Chondrocyte (in vitro differentiated cells): ENCODE data around the gene USP40. TPM values are rescaled to one million over a fixed set of nuclear protein-coding genes. Genes with fewer than 3 reads are reported as not detected.

Experiments
- DNase-seq: peaks from one replicate; pipeline ENCODE4 v3.0.0; 2021; ENCODE audit warnings: mixed read lengths, low spot score
- H3K27ac Mint-ChIP-seq: one replicate; pipeline ENCODE4 v1.8.0; 2021; ENCODE audit warnings: mild to moderate bottlenecking, moderate library complexity, mixed read lengths; ENCODE audit not compliant: unreplicated experiment
- H3K27me3 Mint-ChIP-seq: 2 replicates; pipeline ENCODE4 v1.8.0; 2021; ENCODE audit warnings: low read depth, mixed read lengths
- H3K36me3 Mint-ChIP-seq: 2 replicates; pipeline ENCODE4 v1.8.0; 2021; ENCODE audit warnings: low read depth, mixed read lengths
- H3K4me1 Mint-ChIP-seq: 2 replicates; pipeline ENCODE4 v1.8.0; 2021; ENCODE audit warnings: low read depth, mild to moderate bottlenecking, mixed read lengths
- H3K4me3 Mint-ChIP-seq: one replicate; pipeline ENCODE4 v1.8.0; 2021; ENCODE audit warnings: mild to moderate bottlenecking, moderate library complexity, mixed read lengths; ENCODE audit not compliant: unreplicated experiment
- H3K9me3 Mint-ChIP-seq: 2 replicates; pipeline ENCODE4 v1.8.0; 2021; ENCODE audit warnings: low read depth, mixed read lengths
- total RNA-seq: library from RNA; stranded (reverse); gene quantifications from 3 replicates; pipeline ENCODE4 v1.2.1, GENCODE V29; 2021
- TF ChIP-seq, protein P1 (sequence below): fragments of 200-600 bp; sonication (generic); IDR thresholded peaks from 2 replicates; pipeline ENCODE4 v1.5.0; 2021; ENCODE audit warnings: antibody characterized with exemption, mild to moderate bottlenecking, moderate library complexity

USP40 gene
- total RNA-seq, 1 donor from 2014 or later = 29.4 TPM

DNA sequence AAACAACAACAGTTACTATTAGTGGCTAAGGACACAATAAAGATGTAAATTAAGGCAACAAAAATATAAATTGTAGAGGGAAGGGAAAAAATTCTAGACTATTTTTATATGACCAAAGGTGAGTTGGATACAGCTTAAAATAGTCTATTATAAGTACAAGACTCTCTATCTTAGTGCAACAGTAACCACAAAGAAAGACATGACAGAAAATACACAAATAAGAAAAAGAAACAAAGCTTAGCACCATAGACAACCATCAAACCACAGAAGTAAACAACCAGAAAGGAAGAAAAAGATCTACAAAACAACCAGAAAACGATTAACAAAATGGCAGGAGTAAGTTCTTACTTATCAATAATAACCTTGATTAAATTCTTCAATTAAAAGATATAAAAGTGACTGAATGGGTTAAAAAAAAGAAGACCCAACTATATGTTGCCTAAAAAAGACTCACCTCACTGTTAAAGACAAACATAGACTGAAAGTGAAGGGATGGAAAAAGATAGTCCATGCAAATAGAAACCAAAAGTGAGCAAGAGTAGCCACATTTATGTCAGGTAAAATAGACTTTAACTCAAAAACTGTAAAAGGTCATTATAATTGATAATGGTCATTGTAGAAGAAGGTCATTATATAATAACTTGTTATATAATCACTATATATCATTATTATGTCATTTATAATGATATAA lies 62.5 kb downstream of the USP40 start:
- Mint-ChIP-seq H3K27ac (peak overlapping the region; percentile 63), H3K36me3 (peaks cover 39% of the 10 kb centered on the region), H3K4me1 (peaks cover 36% of the 10 kb centered on the region), H3K9me3 (peaks cover 54% of the 10 kb centered on the region), H3K27me3 (no peaks in the 10 kb centered on the region), H3K4me3 (no peak overlapping the region)
- TF ChIP-seq, protein P1, sequence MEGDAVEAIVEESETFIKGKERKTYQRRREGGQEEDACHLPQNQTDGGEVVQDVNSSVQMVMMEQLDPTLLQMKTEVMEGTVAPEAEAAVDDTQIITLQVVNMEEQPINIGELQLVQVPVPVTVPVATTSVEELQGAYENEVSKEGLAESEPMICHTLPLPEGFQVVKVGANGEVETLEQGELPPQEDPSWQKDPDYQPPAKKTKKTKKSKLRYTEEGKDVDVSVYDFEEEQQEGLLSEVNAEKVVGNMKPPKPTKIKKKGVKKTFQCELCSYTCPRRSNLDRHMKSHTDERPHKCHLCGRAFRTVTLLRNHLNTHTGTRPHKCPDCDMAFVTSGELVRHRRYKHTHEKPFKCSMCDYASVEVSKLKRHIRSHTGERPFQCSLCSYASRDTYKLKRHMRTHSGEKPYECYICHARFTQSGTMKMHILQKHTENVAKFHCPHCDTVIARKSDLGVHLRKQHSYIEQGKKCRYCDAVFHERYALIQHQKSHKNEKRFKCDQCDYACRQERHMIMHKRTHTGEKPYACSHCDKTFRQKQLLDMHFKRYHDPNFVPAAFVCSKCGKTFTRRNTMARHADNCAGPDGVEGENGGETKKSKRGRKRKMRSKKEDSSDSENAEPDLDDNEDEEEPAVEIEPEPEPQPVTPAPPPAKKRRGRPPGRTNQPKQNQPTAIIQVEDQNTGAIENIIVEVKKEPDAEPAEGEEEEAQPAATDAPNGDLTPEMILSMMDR = no peak
- no peak for DNase-seq

DNA sequence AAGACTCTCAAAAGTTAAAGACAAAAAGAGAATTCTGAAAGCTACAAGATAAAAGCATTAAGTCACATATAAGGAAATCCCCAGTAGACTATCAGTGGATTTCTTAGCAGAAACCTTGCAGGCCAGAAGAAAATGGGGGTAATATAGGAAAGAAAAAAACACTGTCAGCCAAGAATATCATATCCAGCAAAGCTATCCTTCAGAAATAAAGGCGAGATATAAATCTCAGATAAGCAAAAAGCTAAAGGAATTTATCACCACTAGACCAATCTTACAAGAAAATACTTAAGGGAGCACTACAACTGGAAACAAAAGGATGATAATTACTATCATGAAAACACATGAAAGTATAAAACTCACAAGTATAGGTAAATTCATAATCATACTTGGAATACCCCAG lies 63.1 kb downstream of the USP40 start:
- H3K4me1 Mint-ChIP-seq = peaks cover 36% of the 10 kb centered on the region
- H3K27ac Mint-ChIP-seq = no peak overlapping the region
- peaks cover 54% of the 10 kb centered on the region for H3K9me3 Mint-ChIP-seq
- peaks cover 40% of the 10 kb centered on the region for H3K36me3 Mint-ChIP-seq
- H3K27me3 Mint-ChIP-seq = no peaks in the 10 kb centered on the region
- no peak overlapping the region for H3K4me3 Mint-ChIP-seq
- DNase-seq = no peak
- TF ChIP-seq, protein P1 = no peak

DNA sequence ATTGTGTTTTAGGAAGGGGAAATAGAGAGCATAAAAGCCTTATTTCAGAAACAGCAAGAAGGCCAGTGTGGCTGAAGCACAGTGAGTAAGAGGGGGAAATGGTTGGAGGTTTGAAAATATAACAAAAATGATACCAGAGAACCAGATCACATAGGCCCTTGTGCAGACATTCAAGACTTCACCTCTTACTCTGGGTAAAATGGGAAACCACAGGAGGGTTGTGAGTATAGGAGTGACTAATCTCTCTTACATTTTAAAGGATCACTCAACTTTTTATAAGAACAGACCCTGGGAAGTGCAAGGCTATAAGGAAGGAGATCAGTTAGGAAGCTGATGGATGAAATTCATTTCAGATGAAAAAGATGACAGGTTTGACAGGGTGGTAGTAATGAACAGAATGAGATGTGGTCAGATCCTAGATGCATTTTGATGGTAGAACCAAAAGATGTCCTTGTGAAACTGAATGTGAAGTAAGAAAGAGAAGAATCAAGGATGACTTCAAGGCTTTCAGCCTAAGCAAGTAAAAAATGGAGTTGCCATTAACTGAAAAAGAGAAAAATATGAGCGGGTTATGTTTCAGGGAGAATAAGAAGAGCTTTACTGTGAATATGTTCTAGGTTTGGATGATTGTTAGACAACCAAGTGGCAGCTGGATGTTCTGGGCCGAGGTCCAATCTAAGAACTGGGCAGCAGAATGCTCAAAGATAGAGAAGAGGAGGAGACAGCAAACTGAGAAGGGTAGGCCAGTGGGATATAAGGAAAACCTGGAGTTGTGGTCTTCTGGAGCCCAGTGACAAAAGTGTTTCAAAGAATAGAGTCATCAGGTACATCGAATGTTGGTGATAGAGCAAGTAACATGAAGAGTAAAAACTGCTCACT lies 65.1 kb downstream of the USP40 start:
- Mint-ChIP-seq H3K27me3 (no peaks in the 10 kb centered on the region), H3K9me3 (peaks cover 45% of the 10 kb centered on the region), H3K27ac (peak overlapping the region; percentile 3), H3K4me3 (no peak overlapping the region), H3K36me3 (peaks cover 46% of the 10 kb centered on the region), H3K4me1 (peaks cover 44% of the 10 kb centered on the region)
- TF ChIP-seq, protein P1 = no peak
- DNase-seq = no peak

DNA sequence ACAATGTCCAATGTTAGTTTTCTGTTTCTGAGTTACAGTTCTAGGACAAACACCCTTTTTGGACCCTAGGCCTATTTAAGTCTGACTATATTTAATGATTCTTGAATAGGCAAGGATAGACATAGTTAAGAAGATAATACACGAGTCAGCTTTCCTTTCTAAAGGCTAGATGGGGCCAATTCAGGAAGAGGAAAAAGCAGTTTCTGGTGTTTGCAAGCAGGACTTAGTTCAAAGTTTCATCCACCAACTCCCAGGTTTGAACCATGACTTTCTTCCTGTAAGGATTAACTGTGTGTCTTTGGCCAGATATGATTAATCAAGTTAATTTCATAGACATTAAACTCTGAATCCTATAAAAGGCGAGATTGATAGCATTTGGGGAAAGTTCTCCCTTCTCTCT lies 66.7 kb downstream of the USP40 start:
- H3K36me3 Mint-ChIP-seq = peaks cover 41% of the 10 kb centered on the region
- DNase-seq = no peak
- H3K4me3 Mint-ChIP-seq = no peak overlapping the region
- peaks cover 37% of the 10 kb centered on the region for H3K4me1 Mint-ChIP-seq
- TF ChIP-seq, protein P1 = no peak
- no peaks in the 10 kb centered on the region for H3K27me3 Mint-ChIP-seq
- H3K9me3 Mint-ChIP-seq = peaks cover 32% of the 10 kb centered on the region
- no peak overlapping the region for H3K27ac Mint-ChIP-seq

DNA sequence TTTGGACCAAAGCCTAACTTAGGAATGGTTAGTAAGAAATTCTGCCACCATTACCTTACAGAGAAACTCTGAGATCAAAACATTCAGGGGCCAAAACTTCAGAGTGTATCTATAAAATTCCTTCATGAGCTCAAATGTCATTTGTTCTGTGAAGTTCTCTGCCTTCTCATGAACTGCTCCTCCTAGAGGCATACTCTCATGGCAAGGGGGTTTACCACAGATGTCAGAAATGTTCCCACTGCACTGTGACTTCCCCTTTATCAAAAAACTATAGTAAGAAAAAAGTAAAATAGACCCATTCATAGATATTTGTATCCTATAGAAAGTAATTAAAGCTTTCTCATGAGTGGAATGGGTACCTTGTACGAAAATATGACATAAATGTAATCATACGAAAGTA lies 68.5 kb downstream of the USP40 start:
- Mint-ChIP-seq H3K27me3 (no peaks in the 10 kb centered on the region), H3K27ac (no peak overlapping the region)

More for the DNA sequence above, 68.5 kb downstream of the USP40 start:
- no peak for DNase-seq
- H3K4me1 Mint-ChIP-seq = peaks cover 27% of the 10 kb centered on the region
- H3K4me3 Mint-ChIP-seq = no peak overlapping the region
- H3K9me3 Mint-ChIP-seq = peaks cover 16% of the 10 kb centered on the region
- TF ChIP-seq, protein P1 = no peak
- H3K36me3 Mint-ChIP-seq = peaks cover 34% of the 10 kb centered on the region
